NCI-H1930 (cell line): ENCODE measurements around the gene ADGRD1.

ENCODE experiments used
- DNase-seq, 2 experiments: peaks; one replicate each; lab custom pipeline; 2025; lab: John Stamatoyannopoulos, UW

Gene ADGRD1

GRCh38 chr12:131074221-131075083, 120.7 kb downstream of the ADGRD1 start:
- DNase-seq: no peak

GRCh38 chr12:131075194-131075593, 121.5 kb downstream of the ADGRD1 start:
- no peak for DNase-seq

- no peak for DNase-seq
Observed at GRCh38 chr12:131075611-131076010, 121.9 kb downstream of the ADGRD1 start.

GRCh38 chr12:131076296-131076695, 122.6 kb downstream of the ADGRD1 start:
- DNase-seq: no peak

GRCh38 chr12:131076791-131077747, 123.4 kb downstream of the ADGRD1 start:
- no peak for DNase-seq

GRCh38 chr12:131077931-131078391, 124.3 kb downstream of the ADGRD1 start:
- DNase-seq: no peak

GRCh38 chr12:131082290-131083194, 128.8 kb downstream of the ADGRD1 start:
- no peak for DNase-seq

- DNase-seq: no peak
Observed at GRCh38 chr12:131084341-131085011, 130.8 kb downstream of the ADGRD1 start.

- no peak for DNase-seq
Observed at GRCh38 chr12:131085125-131085815, 131.6 kb downstream of the ADGRD1 start.

- DNase-seq: no peak
Observed at GRCh38 chr12:131085816-131086591, 132.3 kb downstream of the ADGRD1 start.

GRCh38 chr12:131087302-131087818, 133.7 kb downstream of the ADGRD1 start:
- no peak for DNase-seq

- no peak for DNase-seq
Observed at GRCh38 chr12:131087991-131088700, 134.4 kb downstream of the ADGRD1 start.

- no peak for DNase-seq
Observed at GRCh38 chr12:131088701-131089530, 135.2 kb downstream of the ADGRD1 start.

- no peak for DNase-seq
Observed at GRCh38 chr12:131089531-131090273, 136.0 kb downstream of the ADGRD1 start.

GRCh38 chr12:131090274-131091210, 136.8 kb downstream of the ADGRD1 start:
- DNase-seq: no peak

GRCh38 chr12:131091413-131091975, 137.8 kb downstream of the ADGRD1 start:
- DNase-seq: no peak
